Uterus (tissue), 2 donors: Measurements from ENCODE around the gene RASSF7.

Experiments
- POLR2A ChIP-seq, 2 donors: fragments of 450-650 bp; IDR thresholded peaks; one replicate each; pipeline ENCODE4 v1.6.1; 2016; ENCODE audit warnings: antibody characterized with exemption in 2 of 2, mild to moderate bottlenecking in 1 of 2, moderate library complexity in 1 of 2
- TF ChIP-seq, protein P1 (sequence below), 4 experiments: fragments of 200-600 bp in 2 of 4; fragments of 450-650 bp in 2 of 4; sonication (generic) in 2 of 4; IDR thresholded peaks; one replicate each; pipeline ENCODE4 v1.5.1; 2016 to 2019; ENCODE audit warnings: antibody characterized with exemption in 4 of 4, mild to moderate bottlenecking in 2 of 4, moderate library complexity in 1 of 4

DNA sequence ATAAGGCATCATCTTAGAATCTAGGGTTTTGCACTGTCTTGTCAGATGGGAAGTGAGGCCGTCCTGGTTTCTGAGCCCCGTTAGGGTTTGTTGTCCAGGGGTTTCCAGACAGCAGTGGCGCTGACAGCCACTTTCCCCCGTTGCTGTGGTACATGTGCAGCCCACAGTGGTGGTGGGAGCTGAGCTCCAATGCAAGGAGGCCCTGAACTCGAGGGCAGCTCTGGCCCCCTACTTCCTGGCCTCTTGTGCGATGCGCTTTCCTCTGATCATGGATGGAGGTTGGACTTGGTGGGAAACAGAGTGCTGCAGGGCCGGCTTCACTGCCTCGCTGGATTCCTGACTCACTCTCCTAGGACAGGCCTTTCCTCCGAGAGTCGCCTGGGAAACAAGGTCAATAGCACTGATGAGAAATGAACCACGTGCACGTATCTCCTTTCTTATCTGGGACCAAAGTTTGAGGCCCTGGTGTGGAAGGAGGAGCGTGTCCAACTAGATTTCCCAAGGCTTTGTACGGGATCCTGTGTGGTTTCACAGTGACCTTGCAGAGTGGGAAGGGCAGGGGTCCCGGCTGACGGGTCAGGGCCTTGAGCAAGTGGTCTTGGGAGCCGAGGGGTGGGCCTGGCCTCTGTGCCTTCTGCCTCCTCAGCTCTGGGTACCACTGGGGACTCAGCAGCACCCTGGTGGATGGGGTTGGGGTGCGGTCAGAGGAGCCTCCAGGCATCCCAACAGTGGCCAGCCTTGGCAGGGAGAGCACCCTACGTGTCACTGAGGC, 19.2 kb downstream of the RASSF7 start:
- TF ChIP-seq, protein P1, sequence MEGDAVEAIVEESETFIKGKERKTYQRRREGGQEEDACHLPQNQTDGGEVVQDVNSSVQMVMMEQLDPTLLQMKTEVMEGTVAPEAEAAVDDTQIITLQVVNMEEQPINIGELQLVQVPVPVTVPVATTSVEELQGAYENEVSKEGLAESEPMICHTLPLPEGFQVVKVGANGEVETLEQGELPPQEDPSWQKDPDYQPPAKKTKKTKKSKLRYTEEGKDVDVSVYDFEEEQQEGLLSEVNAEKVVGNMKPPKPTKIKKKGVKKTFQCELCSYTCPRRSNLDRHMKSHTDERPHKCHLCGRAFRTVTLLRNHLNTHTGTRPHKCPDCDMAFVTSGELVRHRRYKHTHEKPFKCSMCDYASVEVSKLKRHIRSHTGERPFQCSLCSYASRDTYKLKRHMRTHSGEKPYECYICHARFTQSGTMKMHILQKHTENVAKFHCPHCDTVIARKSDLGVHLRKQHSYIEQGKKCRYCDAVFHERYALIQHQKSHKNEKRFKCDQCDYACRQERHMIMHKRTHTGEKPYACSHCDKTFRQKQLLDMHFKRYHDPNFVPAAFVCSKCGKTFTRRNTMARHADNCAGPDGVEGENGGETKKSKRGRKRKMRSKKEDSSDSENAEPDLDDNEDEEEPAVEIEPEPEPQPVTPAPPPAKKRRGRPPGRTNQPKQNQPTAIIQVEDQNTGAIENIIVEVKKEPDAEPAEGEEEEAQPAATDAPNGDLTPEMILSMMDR (IDR thresholded peaks at IDR 0.05): no peak
- TF ChIP-seq POLR2A (IDR thresholded peaks at IDR 0.05): no peak
